DMS53 treated with DMSO at 0.1 percent for 48 hours (cell line): ENCODE results near the gene SULT1C2.
"Not testable (repeated sequence)": the region's sequence is repeated elsewhere in the genome, so short reads cannot be mapped to it uniquely, and the experiment has no call there.

Experiments
- DNase-seq: peaks from one replicate; lab custom pipeline; 2025; ENCODE audit not compliant: unreplicated experiment; lab: John Stamatoyannopoulos, UW

Gene SULT1C2

GRCh38 chr2:108288534-108289106, at the start of gene SULT1C2:
Gene SULT1C2, plus strand, starts transcription at chr2:108288895. Its CDS starts 4,773 bp downstream, at chr2:108293668.
- DNase-seq: peak; percentile 92

GRCh38 chr2:108239786-108240185, 48.9 kb upstream of the SULT1C2 start, which contains the start of gene SULT1C3:
Gene SULT1C3, plus strand, starts transcription at chr2:108239968. Its CDS starts 7,227 bp downstream, at chr2:108247195.
- no peak for DNase-seq

GRCh38 chr2:108240966-108241365, 47.7 kb upstream of the SULT1C2 start:
- no peak for DNase-seq

- no peak for DNase-seq
These were observed 45.1 kb upstream of the SULT1C2 start for GRCh38 chr2:108243566-108243965.

GRCh38 chr2:108244667-108245414, 43.9 kb upstream of the SULT1C2 start:
- no peak for DNase-seq

- DNase-seq: no peak
These were observed 35.6 kb upstream of the SULT1C2 start for GRCh38 chr2:108253106-108253505.

GRCh38 chr2:108257757-108258331, 30.9 kb upstream of the SULT1C2 start:
- DNase-seq: no peak

GRCh38 chr2:108260773-108261172, 27.9 kb upstream of the SULT1C2 start:
- DNase-seq: no peak

- no peak for DNase-seq
These were observed 26.7 kb upstream of the SULT1C2 start for GRCh38 chr2:108262036-108262435.

GRCh38 chr2:108263401-108263800, 25.3 kb upstream of the SULT1C2 start:
- DNase-seq: no peak

- DNase-seq: peak; percentile 52
These were observed 22.5 kb upstream of the SULT1C2 start for GRCh38 chr2:108266218-108266617.

- no peak for DNase-seq
These were observed 21.6 kb upstream of the SULT1C2 start for GRCh38 chr2:108267101-108267500.

- no peak for DNase-seq
These were observed 20.7 kb upstream of the SULT1C2 start for GRCh38 chr2:108268001-108268400.

GRCh38 chr2:108270346-108270745, 18.3 kb upstream of the SULT1C2 start:
- no peak for DNase-seq

- no peak for DNase-seq
These were observed 17.8 kb upstream of the SULT1C2 start for GRCh38 chr2:108270768-108271506.

- DNase-seq: peak; percentile 62
These were observed 16.9 kb upstream of the SULT1C2 start for GRCh38 chr2:108271691-108272253.

- DNase-seq: no peak
These were observed 10.1 kb upstream of the SULT1C2 start for GRCh38 chr2:108278631-108279030.

GRCh38 chr2:108279468-108279867, 9.2 kb upstream of the SULT1C2 start:
- no peak for DNase-seq

- no peak for DNase-seq
These were observed 8.2 kb upstream of the SULT1C2 start for GRCh38 chr2:108280466-108280865.

GRCh38 chr2:108284566-108284965, 4.1 kb upstream of the SULT1C2 start:
- not testable (repeated sequence) for DNase-seq

GRCh38 chr2:108285616-108286015, 3.1 kb upstream of the SULT1C2 start:
- no peak for DNase-seq
